IPS-11a (cell line): ENCODE measurements around the gene PCDHGA6.
"Not testable (repeated sequence)": the region's sequence is repeated elsewhere in the genome, so short reads cannot be mapped to it uniquely, and the experiment has no call there.

ENCODE experiments used
- H3K4me3 ChIP-seq: one replicate; pipeline ENCODE4 v1.5.1; 2013; ENCODE audit warnings: low read depth, low read length, control low read depth

Gene PCDHGA6

DNA sequence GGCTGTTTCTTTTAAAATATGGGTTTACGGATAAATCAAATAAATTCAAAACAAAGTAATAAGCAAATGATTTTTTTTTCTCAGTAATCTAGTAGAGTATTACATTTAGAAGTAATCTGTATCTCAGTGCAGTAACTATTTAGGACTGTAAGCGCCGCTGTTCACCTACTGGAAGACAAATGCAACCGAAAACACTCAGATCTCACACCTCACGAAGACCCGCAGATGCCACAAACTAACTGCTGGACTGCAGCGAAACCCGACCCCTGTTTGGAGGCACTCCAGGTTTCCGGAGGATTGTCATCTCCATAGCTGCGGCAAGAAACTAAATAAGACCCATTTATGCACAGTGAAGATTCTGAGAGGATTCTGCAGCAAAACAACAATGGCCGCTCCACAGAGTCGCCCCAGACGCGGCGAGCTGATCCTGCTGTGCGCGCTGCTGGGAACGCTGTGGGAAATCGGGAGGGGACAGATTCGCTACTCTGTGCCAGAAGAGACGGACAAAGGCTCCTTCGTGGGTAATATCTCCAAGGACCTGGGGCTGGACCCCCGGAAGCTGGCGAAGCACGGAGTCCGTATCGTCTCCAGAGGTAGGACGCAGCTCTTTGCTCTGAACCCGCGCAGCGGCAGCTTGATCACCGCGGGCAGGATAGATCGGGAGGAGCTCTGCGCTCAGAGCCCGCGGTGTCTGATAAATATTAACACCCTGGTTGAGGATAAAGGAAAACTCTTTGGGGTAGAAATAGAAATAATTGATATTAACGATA lies 18.9 kb downstream of the PCDHGA6 start, which contains the start of gene PCDHGA8:
Gene PCDHGA8 (plus strand): TSS at position 205 of the 770 bp plus-strand sequence. CDS start 181 bp downstream, at position 386.
- no peak within 1 kb of the TSS for H3K4me3 ChIP-seq

DNA sequence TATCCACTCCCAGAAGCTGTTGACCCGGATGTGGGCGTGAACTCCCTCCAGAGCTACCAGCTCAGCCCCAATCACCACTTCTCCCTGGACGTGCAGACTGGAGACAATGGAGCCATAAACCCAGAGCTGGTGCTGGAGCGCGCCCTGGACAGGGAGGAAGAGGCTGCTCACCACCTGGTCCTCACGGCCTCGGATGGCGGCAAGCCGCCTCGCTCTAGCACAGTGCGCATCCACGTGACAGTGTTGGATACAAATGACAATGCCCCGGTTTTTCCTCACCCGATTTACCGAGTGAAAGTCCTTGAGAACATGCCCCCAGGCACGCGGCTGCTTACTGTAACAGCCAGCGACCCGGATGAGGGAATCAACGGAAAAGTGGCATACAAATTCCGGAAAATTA lies 19.6 kb downstream of the PCDHGA6 start:
- H3K4me3 ChIP-seq, result no peak overlapping the region

- not testable (repeated sequence) for H3K4me3 ChIP-seq
Measured at GRCh38 chr5:141394401-141395187, 20.9 kb downstream of the PCDHGA6 start.

- not testable (repeated sequence) for H3K4me3 ChIP-seq
Measured at GRCh38 chr5:141397756-141398551, 24.3 kb downstream of the PCDHGA6 start, which contains the start of gene PCDHGB5. TSS of gene PCDHGB5 (plus strand) at chr5:141397947. CDS start at chr5:141398128, 181 bp downstream.

DNA sequence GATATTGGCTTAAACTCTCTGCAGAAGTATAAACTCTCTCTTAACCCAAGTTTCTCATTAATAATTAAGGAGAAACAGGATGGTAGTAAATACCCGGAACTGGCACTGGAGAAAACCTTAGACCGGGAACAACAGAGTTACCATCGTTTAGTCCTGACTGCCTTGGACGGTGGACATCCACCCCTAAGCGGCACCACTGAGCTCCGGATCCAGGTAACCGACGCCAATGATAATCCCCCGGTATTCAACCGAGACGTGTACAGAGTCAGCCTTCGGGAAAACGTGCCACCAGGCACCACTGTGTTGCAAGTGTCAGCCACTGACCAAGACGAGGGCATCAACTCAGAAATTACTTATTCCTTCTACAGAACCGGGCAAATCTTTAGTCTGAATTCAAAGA lies 24.9 kb downstream of the PCDHGA6 start:
- no peak overlapping the region for H3K4me3 ChIP-seq

- no peak overlapping the region for H3K4me3 ChIP-seq
Measured at GRCh38 chr5:141399555-141400258, 26.0 kb downstream of the PCDHGA6 start.

- no peak within 1 kb of the TSS for H3K4me3 ChIP-seq
Measured at GRCh38 chr5:141402553-141403243, 29.0 kb downstream of the PCDHGA6 start, which contains the start of gene PCDHGA9. TSS of gene PCDHGA9 (plus strand) at chr5:141402778. CDS start at chr5:141402953, 175 bp downstream.

DNA sequence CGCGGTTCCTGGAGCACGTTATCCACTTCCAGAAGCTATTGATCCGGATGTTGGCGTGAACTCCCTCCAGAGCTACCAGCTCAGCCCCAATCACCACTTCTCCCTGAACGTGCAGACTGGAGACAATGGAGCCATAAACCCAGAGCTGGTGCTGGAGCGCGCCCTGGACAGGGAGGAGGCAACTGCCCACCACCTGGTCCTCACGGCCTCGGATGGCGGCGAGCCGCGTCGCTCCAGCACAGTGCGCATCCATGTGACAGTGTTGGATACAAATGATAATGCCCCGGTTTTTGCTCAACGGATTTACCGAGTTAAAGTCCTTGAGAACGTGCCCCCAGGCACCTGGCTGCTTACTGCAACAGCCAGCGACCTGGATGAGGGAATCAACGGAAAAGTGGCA lies 29.7 kb downstream of the PCDHGA6 start:
- H3K4me3 ChIP-seq, result no peak overlapping the region

GRCh38 chr5:141407790-141408505 lies 34.3 kb downstream of the PCDHGA6 start, which contains the start of gene PCDHGB6:
TSS of gene PCDHGB6 (plus strand) at chr5:141408021. CDS start at chr5:141408203, 182 bp downstream.
- peak within 1 kb of the TSS; percentile 53 for H3K4me3 ChIP-seq

GRCh38 chr5:141409598-141410306 lies 36.1 kb downstream of the PCDHGA6 start:
- H3K4me3 ChIP-seq, result no peak overlapping the region

- no peak overlapping the region for H3K4me3 ChIP-seq
Measured at GRCh38 chr5:141411575-141411974, 37.9 kb downstream of the PCDHGA6 start.

- peak within 1 kb of the TSS; percentile 40 for H3K4me3 ChIP-seq
Measured at GRCh38 chr5:141412854-141413539, 39.3 kb downstream of the PCDHGA6 start, which contains the start of gene PCDHGA10. TSS of gene PCDHGA10 (plus strand) at chr5:141412987. CDS start at chr5:141413176, 189 bp downstream.

DNA sequence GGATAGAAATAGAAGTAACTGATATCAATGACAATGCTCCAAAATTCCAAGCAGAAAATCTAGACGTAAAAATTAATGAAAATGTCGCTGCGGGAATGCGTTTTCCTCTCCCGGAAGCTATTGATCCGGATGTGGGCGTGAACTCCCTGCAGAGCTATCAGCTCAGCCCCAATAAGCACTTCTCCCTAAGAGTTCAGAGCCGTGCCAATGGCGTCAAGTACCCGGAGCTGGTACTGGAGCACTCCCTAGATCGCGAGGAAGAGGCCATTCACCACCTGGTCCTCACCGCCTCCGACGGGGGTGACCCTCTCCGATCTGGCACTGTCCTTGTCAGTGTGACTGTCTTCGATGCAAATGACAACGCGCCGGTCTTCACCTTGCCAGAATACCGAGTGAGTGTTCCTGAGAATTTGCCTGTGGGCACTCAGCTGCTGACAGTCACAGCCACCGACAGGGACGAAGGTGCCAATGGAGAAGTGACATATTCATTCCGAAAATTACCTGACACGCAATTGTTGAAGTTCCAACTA lies 39.9 kb downstream of the PCDHGA6 start:
- H3K4me3 ChIP-seq, result peak overlapping the region; percentile 40

DNA sequence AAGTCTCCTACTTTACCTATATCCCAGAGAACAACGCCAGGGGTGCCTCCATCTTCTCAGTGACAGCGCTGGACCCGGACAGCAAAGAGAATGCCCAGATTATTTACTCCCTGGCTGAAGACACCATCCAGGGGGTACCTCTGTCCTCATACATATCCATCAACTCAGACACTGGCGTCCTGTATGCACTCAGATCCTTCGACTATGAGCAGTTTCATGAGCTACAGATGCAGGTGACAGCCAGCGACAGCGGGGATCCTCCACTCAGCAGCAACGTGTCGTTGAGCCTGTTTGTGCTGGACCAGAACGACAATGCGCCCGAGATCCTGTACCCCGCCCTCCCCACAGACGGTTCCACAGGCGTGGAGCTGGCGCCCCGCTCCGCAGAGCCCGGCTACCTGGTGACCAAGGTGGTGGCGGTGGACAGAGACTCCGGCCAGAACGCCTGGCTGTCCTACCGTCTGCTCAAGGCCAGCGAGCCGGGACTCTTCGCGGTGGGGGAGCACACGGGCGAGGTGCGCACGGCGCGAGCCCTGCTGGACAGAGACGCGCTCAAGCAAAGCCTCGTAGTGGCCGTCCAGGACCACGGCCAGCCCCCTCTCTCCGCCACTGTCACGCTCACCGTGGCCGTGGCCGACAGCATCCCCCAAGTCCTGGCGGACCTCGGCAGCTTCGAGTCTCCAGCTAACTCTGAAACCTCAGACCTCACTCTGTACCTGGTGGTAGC lies 41.0 kb downstream of the PCDHGA6 start:
- not testable (repeated sequence) for H3K4me3 ChIP-seq

DNA sequence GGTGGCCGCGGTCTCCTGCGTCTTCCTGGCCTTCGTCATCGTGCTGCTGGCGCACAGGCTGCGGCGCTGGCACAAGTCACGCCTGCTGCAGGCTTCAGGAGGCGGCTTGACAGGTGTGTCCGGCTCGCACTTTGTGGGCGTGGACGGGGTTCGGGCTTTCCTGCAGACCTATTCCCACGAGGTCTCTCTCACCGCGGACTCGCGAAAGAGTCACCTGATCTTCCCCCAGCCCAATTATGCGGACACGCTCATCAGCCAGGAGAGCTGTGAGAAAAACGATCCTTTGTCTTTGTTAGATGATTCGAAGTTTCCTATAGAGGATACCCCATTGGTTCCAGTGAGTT lies 41.6 kb downstream of the PCDHGA6 start:
- not testable (repeated sequence) for H3K4me3 ChIP-seq

DNA sequence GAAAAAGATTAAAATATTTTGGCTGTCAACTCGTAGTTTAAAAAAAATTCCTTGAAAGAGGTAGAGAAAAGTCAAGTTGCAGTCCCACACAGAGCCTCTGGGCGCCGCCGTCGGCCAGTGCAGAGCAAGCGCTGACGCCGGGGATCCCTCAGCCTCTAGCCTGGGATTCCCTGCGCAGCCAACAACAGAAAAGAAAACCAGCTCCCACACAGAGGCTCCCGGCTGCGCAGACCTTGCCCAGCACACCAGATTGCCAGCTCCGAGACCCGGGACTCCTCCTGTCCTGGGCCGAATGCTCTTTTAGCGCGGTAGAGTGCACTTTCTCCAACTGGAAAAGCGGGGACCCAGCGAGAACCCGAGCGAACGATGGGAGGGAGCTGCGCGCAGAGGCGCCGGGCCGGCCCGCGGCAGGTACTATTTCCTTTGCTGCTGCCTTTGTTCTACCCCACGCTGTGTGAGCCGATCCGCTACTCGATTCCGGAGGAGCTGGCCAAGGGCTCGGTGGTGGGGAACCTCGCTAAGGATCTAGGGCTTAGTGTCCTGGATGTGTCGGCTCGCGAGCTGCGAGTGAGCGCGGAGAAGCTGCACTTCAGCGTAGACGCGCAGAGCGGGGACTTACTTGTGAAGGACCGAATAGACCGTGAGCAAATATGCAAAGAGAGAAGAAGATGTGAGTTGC lies 43.9 kb downstream of the PCDHGA6 start, which contains the start of gene PCDHGB7:
Gene PCDHGB7 (plus strand): TSS at position 184 of the 679 bp plus-strand sequence. CDS start 183 bp downstream, at position 367.
- peak within 1 kb of the TSS; percentile 54 for H3K4me3 ChIP-seq
